NOMO-1 treated with DMSO at 0.1 percent for 48 hours (cell line): Measurements from ENCODE around the gene WFDC12.

Source experiments
- DNase-seq: peaks from one replicate; lab custom pipeline; 2025; ENCODE audit not compliant: unreplicated experiment; lab: John Stamatoyannopoulos, UW

WFDC12 gene

DNA sequence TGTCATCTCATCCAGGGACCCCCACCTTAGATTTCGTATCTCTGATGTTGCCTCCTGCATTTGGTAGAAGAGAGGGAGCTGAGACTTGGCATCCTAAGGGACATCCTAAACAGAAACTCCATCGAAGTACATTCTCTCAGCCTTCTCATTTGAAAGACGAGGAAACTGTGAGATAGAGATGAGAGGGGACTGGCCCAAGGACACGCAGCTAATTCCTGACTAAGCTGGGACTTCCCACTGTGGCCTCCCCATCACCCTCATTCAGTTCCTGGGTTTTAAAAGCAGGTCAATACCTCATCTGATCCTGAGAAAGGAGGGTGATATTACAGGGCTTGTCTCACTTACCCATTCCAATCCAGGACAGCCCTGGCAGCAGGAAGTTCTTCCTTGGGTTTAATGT is 8.4 kb downstream of the WFDC12 start:
- no peak for DNase-seq

DNA sequence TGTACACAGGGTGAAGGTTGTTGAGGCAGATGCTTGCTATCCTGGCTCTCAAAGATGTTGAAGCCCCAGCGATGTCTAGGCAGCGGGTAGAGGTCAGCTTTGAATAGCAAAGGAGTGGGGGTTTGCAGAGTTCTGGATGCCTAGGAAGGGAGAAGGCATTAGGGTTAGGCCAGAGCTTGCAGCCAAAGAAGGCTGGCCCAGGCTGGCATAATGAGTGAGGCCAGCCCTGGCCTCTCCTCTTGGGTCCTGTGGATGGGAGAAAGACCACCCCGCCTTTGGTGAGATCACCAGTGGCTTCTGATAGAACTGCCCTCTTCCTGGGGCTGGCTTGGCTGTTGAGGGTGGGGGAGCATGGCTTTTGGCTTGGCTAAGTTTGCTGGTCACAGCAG is 8.9 kb downstream of the WFDC12 start:
- no peak for DNase-seq

DNA sequence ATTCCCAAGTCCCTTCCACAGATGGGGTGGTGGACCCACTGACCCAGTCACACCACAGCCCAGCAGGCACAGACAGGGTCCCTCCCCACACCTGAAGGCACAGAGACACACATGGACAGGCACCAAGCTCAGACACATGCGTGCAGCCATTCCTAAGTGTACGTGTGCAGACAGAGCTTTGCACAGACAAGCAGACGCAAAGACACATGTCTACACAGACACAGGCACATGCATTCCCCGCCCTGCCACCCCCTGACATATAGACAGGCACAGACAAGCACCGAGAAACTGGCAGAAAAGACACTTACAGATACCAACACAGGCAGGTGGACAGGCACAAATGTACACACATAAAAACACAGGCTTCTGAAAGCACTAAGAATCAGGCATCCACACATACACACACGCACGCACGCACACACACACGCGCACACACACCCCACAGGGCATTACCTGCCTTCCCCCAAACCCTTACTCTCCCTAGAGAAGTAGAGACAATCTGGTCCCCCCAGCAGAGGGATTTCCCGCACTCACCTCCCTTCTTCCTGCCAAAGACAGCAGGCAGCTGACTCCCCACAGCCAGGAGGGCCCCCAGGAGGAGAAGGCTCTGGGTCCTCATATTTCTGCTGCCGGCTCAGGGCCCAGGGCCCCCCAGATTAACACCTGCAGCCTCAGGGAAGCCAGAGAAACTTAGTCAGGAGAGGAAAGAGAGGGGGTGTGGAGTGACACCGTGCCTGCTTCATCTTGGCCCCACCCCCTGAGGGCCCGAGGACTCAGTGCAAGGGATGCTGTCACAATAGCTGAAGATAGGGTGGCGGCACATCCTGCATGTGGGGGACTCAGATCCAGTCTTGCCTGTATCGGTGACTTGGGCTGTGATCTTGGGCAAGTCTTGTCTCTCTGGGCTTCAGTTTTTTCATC is 9.5 kb downstream of the WFDC12 start, which contains the start of gene WFDC5:
WFDC5 (minus strand) TSS at position 710 of the 921 bp plus-strand sequence; CDS start at position 619, 91 bp downstream.
- no peak for DNase-seq

DNA sequence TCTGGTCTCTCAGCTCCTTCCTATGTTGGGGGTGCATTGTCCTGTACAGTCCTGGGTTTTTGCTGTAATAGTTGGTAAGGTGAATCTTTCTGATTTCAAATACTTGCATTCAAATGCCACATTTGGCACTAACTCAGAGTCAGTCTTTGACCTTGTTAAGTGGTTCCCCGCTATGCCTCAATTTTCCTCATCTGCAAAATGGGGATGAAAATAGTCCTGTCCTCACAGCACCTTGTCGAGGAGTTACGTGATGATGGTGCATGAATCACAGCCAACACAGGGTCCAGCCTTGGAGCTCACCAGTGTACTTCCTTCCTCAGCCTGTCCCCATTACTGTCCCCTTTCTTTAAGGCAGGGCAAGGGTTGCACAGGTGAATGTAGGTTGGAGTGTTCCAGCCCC is 10.4 kb downstream of the WFDC12 start:
- DNase-seq: no peak

DNA sequence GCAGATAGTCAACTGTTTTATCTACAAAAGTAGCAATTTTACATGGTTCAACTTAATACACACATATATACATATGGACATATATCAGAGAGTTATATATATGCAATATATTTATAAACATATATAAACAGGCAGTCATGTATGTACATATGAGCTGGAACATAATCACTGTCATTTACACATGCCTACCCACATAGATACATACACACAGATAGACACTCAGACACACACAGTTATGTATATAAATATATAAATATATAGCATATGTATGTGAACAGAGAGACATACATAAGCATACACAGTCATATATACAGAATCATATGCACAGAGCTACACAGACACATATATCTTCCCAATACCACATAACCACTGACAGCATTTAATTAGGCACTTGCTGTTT is 11.5 kb downstream of the WFDC12 start:
- no peak for DNase-seq

DNA sequence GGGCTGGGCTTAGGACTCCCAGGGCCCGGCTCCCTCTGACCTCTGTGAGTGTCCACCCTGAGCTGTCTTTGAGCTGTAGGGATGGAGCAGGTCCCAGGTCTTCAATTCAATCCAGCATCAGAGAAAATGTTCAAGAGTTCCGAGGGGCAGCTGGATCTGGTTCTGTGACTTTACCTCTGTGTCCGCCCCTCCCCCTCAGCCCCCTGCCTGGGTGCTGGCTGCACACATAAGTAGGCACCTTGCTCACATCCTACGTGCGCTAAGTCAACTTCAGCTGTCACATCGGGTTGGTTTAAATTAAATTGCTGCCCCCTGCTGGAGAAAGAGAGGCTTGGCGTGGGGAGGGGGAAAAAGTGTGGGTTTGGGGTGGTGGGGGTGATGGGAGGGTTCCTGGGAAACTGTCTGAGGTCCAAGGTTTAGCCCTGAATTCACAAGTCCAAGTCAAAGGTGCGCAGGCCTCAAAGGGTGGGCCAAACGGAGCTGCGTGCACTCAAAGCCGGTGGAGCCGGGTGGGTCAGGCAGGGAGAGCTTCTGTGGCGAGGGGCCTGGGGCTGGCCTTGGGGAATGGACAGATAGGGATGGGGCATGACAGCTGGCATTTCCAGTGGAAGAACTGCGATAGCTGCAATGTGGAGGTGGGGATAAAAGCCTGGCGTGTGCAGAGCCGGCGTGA is 12.3 kb downstream of the WFDC12 start:
- DNase-seq: no peak

DNA sequence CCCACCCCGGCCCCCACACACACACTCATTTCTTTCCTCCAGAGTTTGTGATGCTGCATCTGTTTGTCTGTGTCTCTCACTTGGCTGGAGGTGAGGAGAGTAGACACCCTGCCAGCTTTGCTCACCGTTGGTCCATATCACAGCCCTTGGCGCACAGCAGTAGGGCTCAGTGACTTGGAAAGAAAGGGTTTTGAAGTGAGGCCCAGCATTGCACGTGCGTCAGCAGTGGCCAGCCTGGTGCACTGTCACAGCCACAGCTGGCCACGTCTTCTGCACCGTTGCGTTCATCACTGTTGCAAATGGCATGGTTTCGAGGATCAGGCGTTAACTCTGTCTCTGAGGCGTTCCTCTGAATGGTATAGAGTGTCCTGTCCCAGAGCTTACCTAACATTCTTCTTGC is 13.0 kb downstream of the WFDC12 start:
- no peak for DNase-seq

DNA sequence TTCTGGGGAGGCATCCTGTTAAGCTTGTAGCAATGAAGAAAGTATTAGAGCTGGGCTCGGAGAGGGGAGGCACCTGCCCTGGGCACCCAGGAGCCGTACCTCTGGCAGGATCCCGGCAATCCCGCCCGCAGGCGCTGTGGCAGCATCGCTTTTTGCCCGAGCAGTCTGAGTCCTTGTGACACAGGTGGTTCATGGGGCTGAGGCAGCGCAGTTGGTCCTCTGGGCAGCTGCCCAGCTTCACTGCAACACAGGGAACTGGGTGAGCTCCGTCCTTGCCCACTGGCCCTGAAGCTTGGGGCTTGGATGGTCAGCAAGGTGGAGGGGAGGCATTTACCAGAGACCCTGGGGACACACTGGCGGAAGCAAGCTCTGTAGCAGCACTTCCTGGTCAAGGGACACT is 14.0 kb downstream of the WFDC12 start:
- DNase-seq: no peak

DNA sequence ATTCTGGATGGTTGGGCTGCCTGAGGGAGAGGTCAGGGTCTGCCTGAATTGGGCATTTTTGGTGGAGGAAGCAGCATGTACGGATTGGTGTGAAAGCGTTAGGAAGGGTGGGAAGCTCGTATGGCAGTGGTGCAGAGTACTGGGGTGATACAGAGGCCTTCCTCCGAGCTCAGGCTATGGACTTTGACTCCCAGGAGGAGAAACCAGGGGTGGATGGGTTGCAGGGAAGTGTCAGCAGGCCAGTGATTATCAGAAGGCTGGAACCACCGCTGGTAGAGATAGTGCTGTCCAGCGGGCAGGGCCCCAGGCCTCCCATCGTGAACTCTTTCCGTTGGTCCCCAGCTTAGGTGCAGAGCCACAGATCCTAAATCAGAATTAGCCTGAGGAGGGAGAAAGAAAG is 14.6 kb downstream of the WFDC12 start:
- no peak for DNase-seq

DNA sequence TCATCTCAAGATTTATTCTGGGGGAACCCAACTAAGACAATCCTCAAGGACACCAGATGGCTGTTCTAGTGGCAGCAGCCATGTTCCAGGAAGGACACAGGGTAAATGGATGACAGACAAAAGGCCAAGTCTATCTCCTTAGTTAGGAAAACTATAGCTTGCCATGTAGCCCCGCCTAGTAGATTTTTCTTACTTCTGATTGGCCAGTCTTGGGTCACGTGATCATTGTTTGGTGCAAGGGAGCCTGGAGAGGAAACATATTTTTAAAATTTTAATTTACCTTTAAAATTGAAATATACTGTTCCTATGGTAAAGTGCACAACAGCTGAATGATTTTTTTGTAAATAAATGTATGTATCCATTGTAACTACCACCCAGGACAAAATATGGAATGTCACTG is 18.9 kb downstream of the WFDC12 start:
- no peak for DNase-seq

DNA sequence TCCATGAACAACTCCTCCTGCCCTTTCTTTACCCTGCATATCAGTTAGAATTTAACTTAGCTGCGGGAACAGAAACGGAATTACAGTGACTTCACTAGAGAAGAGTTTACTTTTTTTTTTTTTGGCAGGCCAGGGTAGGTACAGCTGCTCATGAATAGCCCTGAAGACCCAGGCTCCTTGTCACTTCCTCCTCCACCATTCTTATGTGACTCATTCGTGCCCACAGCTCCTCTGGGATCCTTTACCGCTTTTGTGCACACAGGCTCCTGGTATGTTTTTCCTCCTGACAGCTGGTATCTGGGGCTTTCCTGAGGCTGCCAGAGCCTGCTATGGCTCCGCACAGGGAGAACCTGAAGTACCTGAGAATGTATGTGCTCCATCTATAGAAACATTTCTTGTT is 19.5 kb downstream of the WFDC12 start:
- peak; percentile 29 for DNase-seq

DNA sequence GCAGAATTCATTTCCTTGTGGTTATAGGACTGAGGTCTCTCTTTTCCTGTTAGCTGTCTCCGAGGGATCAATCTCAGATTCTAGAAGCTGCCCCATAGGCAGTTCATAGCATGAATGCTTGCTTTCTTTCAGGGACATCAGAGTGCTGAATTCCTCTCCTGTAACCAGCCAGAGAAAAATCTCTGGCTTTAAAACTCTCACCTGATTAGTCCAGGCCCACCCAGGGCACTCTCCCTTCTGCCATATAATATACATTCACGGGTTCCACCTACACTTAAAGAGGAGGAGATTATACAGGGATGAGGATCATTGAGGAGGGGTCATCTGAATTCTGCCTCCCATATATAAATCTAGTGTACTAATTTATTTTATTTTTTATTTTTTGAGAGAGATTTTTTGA is 21.2 kb downstream of the WFDC12 start:
- no peak for DNase-seq

DNA sequence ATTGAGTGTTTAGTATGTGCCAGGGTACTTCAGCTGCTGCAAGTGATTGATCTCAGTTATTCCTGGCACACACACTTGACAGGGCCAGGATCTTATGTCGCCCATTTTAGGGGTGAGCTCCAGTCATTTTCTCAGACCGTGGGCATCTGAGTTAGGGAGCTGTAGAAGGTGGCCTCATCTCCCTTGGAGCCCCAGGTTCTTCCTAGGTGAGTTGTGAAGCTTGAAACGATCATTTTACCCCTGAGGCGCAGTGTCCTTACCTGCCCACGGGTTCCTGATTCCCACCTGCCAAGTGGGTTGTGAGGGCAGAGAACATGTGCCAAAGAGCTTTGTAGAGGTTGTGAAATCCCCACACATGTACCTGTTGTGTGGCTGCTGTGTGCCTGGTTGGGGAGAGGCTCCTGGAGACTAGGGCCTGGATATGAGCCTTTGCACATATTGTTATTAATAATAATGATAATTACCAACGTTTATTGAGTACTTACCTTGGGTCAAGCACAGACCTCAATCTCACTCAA is 22.9 kb downstream of the WFDC12 start:
- no peak for DNase-seq

DNA sequence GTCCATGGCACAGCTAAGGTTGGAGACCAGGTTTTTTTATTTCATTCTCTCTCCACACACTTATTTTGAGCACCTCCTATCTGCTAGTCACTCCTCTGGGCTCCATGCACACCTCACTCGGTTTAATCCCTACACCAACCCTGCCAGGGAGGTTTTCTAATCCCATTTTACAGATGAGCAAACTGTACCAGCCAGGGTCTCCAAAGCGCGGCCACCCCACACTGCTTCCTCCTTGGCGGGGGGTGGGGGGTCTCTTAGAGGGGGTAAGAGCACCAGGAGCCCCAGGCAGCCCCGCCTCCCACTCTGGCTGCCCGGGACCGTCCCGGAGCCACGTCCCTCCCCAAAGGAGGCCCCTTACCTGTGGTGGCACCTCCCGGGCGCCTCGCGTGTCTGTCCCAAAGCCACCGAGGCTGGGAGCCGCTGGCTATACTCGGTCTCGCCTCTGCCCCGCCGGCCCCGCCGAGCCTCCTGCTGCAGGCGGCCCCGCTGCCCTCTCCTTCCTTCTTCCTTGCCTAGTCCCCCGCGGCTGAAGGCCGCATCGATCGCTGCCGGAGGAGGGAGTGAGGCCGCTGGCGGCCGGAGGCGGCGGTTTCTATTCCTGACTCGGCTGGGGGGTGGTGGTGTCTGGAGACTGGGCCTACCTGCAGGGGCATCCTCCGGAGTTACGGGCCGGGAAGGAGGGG is 23.6 kb downstream of the WFDC12 start, which contains the start of gene KCNS1:
KCNS1 (minus strand) TSS at position 565 of the 683 bp plus-strand sequence. CDS start 1,891 bp downstream, outside the sequence.
- peak; percentile 38 for DNase-seq

DNA sequence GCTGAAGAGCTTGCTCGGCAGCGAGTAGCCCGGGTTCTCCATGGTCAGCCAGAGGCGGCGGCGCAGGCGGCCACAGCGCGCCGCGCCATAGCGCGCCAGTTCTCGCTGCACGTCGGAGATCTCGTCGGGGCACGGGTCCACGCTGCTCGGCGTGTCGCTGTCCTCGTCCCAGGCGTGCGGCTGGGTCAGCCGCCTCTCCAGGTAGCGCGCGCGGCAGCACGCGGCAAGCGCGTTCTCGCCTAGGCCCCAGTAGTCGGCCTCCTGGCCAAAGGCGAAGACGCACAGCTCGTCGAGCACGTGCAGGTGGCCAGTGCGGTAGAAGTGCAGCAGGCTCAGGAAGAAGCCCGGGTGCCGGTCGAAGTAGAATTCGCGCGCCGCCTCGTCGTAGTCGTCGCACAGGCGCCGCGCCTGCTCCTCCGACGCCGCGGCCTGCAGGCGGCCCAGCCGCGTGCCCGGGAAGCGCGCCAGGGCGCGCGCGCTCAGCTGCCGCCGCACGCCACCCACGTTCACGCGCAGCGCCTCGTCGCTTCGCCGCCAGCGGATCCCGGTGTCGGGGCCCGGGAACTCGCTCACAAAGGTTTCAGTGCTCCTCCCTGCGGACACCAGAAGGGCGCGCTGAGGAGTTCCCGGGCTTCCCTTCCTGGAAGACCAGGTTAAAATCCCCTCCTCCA is 26.0 kb downstream of the WFDC12 start:
- no peak for DNase-seq

DNA sequence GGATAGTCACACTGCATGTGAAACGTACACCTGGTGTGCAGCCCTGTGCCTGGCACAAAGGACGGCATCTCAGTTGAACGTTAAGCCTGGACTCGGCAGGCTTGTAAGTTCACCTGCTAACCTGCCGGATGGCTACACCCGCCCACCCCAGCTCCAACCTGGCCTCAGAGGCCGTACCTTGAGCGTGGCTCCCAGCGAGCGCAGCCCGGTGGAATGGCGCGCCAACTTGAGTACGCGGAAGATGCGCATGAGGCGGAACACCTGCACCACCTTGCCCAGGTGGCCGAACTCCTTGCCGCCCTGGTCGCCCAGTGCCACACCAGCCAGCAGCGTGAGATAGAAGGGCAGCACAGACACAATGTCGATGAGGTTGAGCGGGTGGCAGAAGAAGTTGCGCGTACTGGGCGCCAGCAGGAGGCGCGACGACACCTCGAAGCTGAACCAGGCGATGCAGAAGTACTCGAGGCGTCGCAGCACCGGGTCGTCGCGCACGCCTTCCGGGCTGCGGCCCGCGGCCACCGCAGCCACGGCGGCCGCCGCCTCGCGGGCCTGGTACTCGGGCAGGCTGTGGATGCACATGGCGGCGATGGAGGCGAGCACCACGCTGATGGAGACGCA is 26.7 kb downstream of the WFDC12 start:
- peak; percentile 54 for DNase-seq

DNA sequence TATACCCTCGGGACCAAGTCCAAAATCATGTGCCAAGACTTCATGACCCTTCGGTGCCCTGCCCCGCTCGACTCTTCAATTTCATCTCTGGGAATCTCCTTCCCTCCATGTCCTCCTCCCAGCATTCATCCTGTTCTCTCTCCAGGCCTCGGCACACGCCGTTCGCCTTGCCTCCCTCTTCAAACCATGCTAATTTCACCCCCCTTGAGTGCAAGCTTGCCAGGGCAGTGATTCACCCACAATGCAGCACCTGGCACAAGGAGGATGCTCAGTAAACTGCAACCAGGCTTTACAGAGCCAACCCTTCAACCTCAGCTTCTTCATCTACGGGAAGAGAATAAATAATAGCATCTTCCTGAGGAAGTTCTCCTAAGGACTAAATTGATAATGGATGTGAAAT is 27.5 kb downstream of the WFDC12 start:
- no peak for DNase-seq

DNA sequence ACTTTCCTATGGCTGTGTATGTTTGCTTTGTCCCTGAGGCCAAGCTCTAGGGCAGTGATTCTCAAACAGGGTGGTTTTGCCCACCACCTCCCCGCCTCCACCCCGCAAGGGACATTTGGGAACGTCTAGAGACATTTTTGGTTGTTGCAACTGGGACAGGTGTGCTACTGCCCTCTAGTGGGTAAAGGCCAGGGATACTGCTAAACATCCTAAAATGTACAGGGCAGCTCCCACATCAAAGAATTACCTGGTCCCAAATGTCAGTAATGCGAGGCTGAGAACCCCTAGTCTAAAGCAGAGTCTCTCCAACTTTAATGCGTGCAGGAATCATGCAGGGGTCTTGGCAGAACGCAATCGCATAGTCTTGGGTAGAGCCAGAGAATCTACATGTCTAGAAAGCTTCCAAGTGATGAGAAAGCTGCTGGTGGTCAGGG is 28.4 kb downstream of the WFDC12 start:
- peak; percentile 48 for DNase-seq

DNA sequence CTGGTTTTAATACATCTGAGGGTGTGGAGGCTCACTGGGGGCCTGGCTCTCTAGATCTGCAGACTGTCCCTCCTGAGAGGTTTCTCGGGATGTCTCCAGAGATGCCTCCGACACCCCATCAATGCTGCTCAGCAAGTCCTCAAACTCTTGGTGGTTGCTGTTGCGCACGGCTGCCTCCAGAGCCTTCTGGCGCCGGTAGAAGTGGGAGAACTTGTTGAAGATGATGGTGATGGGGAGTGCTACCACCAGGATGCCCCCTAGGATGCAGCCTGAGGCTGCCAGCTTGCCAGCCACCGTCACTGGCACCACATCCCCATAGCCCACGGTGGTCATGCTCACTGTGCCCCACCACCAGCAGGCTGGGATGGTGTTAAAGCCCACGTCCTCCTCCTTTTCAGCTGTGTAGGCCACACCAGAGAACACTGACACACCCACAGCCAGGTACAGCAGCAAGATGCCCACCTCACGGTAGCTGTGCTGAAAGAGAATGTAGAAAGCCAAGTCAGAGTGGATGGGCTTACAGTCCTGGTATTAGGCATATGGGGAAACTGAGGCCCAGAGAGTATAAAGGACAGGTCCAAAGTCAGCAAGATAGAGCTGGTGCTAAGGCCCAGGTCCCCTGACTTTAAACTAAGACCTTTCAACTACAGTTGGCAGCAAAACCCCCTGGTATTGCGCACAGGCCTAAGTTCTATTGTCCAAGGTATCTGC is 29.2 kb downstream of the WFDC12 start:
- DNase-seq: no peak

DNA sequence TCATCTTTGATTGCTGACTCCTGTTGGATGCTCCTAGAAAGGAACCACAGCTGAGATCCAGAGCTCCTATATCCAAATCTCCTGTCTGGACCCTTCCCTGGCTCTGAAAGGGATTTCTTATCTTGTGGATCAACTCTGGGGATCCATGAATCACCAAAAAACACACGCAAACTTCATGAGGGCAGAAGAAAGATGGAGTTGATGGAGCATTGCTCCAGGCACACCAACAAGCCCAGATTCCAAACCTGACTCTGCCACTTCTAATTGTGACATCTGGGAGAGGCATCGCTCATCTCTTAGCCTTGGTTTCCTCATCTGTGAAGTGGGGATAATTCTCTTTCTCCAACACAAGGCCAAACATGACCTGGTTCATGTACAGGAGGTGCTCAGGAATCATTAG is 30.1 kb downstream of the WFDC12 start:
- no peak for DNase-seq
